Colonic mucosa (tissue), 4 donors: ENCODE results near the gene SLIT1. TPM values are rescaled to one million over a fixed set of nuclear protein-coding genes. Genes with fewer than 3 reads are reported as not detected.

Source experiments
- DNase-seq: peaks from one replicate; pipeline ENCODE4 v3.0.0-alpha.2; 2020
- H3K27ac ChIP-seq: fragments of 200-600 bp; one replicate; pipeline ENCODE4 v1.8.0; 2021
- H3K27me3 ChIP-seq: fragments of 200-600 bp; one replicate; pipeline ENCODE4 v1.8.0; 2021
- H3K36me3 ChIP-seq: fragments of 200-600 bp; one replicate; pipeline ENCODE4 v1.8.0; 2021
- H3K4me1 ChIP-seq: fragments of 200-600 bp; one replicate; pipeline ENCODE4 v1.8.0; 2021; ENCODE audit warnings: mild to moderate bottlenecking
- H3K4me3 ChIP-seq: fragments of 200-600 bp; one replicate; pipeline ENCODE4 v1.8.0; 2021
- H3K9ac ChIP-seq, 2 donors: one replicate each; pipeline ENCODE4 v1.7.0; 2013; ENCODE audit warnings: control low read depth in 2 of 2, low read depth in 2 of 2, low read length in 2 of 2
- H3K9me3 ChIP-seq: fragments of 200-600 bp; one replicate; pipeline ENCODE4 v1.8.0; 2021
- intact Hi-C: fragments of 100-400 bp; cut with DNase I; formaldehyde crosslinking; loops from one replicate; pipeline ENCODE4 v1.14.1; 2022
- total RNA-seq, 2 donors: library from RNA; stranded (reverse); fragmentation: NEBNext Ultra II Directional in 1 of 2; extraction: Animal tissue kit (Norgen Biotek cat#: 25700) in 1 of 2; gene quantifications; one replicate each; pipeline ENCODE4 v1.2.1, GENCODE V29; 2021
- TF ChIP-seq, protein P1 (sequence below): fragments of 200-600 bp; IDR thresholded peaks from one replicate; pipeline ENCODE4 v1.8.0; 2022; ENCODE audit warnings: antibody characterized with exemption, mild to moderate bottlenecking
- donor health status: healthy.
- donor health status: DM: no; HTN: no; CAD: no.
- donor health status: DM: no; HTN: no; CAD: no.

Gene SLIT1
- total RNA-seq, 2 donors from 2014 or later, result 0.17 to 0.24 TPM

DNA sequence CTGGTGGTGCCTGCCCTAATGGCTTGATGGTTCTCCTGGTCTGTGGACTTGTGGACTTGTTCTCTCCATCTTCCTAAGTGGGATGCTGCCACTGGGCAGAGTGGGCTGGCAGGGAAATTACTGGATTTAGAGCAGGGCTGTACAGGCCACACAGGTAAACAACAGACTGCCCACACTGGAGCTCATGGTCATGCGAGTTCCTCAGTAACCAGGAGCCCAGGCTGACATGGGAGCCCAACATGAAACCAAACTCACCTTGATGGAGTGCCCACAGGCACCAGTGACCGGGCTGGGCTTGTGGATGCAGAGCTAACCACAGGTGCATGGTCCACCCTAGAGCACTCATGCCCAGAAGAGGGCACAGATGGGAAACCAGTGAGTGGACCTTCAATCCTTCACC is 116.7 kb downstream of the SLIT1 start:
- Histone ChIP-seq H3K9ac (no peak overlapping the region), H3K27ac (no peak overlapping the region), H3K4me1 (no peaks in the 10 kb centered on the region), H3K27me3 (no peaks in the 10 kb centered on the region), H3K4me3 (no peak overlapping the region), H3K36me3 (no peaks in the 10 kb centered on the region), H3K9me3 (no peaks in the 10 kb centered on the region)
- intact Hi-C loops, result no loop called here
- DNase-seq, result no peak
- TF ChIP-seq, protein P1, sequence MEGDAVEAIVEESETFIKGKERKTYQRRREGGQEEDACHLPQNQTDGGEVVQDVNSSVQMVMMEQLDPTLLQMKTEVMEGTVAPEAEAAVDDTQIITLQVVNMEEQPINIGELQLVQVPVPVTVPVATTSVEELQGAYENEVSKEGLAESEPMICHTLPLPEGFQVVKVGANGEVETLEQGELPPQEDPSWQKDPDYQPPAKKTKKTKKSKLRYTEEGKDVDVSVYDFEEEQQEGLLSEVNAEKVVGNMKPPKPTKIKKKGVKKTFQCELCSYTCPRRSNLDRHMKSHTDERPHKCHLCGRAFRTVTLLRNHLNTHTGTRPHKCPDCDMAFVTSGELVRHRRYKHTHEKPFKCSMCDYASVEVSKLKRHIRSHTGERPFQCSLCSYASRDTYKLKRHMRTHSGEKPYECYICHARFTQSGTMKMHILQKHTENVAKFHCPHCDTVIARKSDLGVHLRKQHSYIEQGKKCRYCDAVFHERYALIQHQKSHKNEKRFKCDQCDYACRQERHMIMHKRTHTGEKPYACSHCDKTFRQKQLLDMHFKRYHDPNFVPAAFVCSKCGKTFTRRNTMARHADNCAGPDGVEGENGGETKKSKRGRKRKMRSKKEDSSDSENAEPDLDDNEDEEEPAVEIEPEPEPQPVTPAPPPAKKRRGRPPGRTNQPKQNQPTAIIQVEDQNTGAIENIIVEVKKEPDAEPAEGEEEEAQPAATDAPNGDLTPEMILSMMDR, result no peak

GRCh38 chr10:97067716-97068391 is 117.9 kb downstream of the SLIT1 start:
- no peaks in the 10 kb centered on the region for H3K27me3 ChIP-seq
- no peaks in the 10 kb centered on the region for H3K4me1 ChIP-seq
- no peak overlapping the region for H3K27ac ChIP-seq
- intact Hi-C loops, result no loop called here
- TF ChIP-seq, protein P1, result no peak
- no peaks in the 10 kb centered on the region for H3K9me3 ChIP-seq
- no peak for DNase-seq
- H3K36me3 ChIP-seq, result no peaks in the 10 kb centered on the region
- no peak overlapping the region for H3K4me3 ChIP-seq
- H3K9ac ChIP-seq, result no peak overlapping the region

- DNase-seq, result no peak
- no peak overlapping the region for H3K27ac ChIP-seq
- H3K9me3 ChIP-seq, result no peaks in the 10 kb centered on the region
- H3K4me1 ChIP-seq, result no peaks in the 10 kb centered on the region
- no peak overlapping the region for H3K9ac ChIP-seq
- TF ChIP-seq, protein P1, result no peak
- H3K4me3 ChIP-seq, result no peak overlapping the region
- no peaks in the 10 kb centered on the region for H3K36me3 ChIP-seq
- H3K27me3 ChIP-seq, result no peaks in the 10 kb centered on the region
- intact Hi-C loops, result no loop called here
These were observed 118.7 kb downstream of the SLIT1 start for GRCh38 chr10:97066877-97067555.

DNA sequence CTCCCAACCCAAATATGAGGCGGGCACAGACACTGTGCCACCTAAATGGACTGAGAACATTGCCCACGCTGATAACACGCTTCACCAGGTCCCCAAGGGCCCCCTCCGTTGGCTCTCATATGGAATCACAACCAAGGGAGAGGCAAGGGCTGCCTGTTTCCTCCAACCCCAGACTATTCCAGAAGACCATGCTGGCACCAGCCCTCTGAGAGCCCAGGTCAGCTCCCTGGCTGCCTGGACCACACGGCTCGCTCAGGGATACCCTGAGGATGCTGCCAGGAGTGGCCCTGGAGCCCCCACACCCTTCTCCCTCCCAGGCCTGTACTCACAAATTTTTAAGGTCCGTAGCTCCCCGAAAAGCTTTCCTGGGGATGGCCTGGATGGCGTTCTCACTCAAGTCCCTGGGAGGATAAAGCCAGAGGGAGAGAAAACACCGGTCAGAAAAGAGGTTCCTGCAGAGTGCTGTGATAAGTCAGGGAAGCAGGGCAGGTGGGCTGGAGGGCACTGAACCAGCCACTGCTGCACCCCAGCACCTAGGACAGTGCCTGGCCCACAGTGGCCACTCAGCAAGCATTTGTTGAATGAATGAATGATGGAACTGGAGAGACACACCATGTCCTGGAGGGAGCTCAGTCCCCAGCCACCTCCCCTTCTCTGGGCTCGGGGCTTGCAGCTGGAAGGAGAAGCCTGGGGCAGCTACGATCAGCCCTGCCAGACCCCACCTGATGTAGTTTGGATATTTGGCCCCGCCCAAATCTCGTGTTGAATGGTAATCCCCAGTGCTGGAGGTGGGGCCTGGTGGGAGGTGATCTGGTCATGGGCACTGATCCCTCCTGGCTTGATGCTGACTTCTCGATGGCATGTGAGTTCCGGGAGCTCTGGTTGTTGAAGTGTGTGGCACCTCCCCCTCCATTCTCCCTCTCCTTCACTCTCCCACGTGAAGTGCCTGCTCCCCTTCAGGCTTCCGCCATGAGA is 119.8 kb downstream of the SLIT1 start:
- Histone ChIP-seq H3K9ac (no peak overlapping the region), H3K36me3 (no peaks in the 10 kb centered on the region), H3K27me3 (no peaks in the 10 kb centered on the region), H3K4me3 (no peak overlapping the region), H3K4me1 (no peaks in the 10 kb centered on the region), H3K9me3 (no peaks in the 10 kb centered on the region), H3K27ac (no peak overlapping the region)
- TF ChIP-seq, protein P1, result no peak
- intact Hi-C loops, result no loop called here
- DNase-seq, result no peak

- H3K27me3 ChIP-seq, result no peaks in the 10 kb centered on the region
- H3K36me3 ChIP-seq, result no peaks in the 10 kb centered on the region
- H3K9me3 ChIP-seq, result no peaks in the 10 kb centered on the region
- H3K27ac ChIP-seq, result no peak overlapping the region
- H3K4me3 ChIP-seq, result no peak overlapping the region
- TF ChIP-seq, protein P1, result no peak
- H3K4me1 ChIP-seq, result no peaks in the 10 kb centered on the region
- intact Hi-C loops, result no loop called here
- H3K9ac ChIP-seq, result no peak overlapping the region
- no peak for DNase-seq
These were observed 120.6 kb downstream of the SLIT1 start for GRCh38 chr10:97065128-97065527.
